Measurements from ENCODE around the gene CRACR2A.

CRACR2A gene

GRCh38 chr12:3725388-3726115 lies 27.4 kb downstream of the CRACR2A start:
- no peak overlapping the region for H3K4me3 ChIP-seq (ENCODE audit: low read depth, low read length)

GRCh38 chr12:3723916-3724805 lies 28.7 kb downstream of the CRACR2A start:
- no peak overlapping the region for H3K4me3 ChIP-seq (ENCODE audit: low read depth, low read length)

GRCh38 chr12:3722368-3722767 lies 30.5 kb downstream of the CRACR2A start:
- H3K4me3 ChIP-seq (ENCODE audit: low read depth, low read length), result no peak overlapping the region

GRCh38 chr12:3720772-3721171 lies 32.1 kb downstream of the CRACR2A start:
- H3K4me3 ChIP-seq (ENCODE audit: low read depth, low read length), result no peak overlapping the region

GRCh38 chr12:3718100-3718499 lies 34.8 kb downstream of the CRACR2A start:
- no peak overlapping the region for H3K4me3 ChIP-seq (ENCODE audit: low read depth, low read length)

GRCh38 chr12:3717283-3717898 lies 35.5 kb downstream of the CRACR2A start:
- no peak overlapping the region for H3K4me3 ChIP-seq (ENCODE audit: low read depth, low read length)

- no peak overlapping the region for H3K4me3 ChIP-seq (ENCODE audit: low read depth, low read length)
Observed at GRCh38 chr12:3715999-3716398, 36.9 kb downstream of the CRACR2A start.

GRCh38 chr12:3713947-3714346 lies 39.0 kb downstream of the CRACR2A start:
- H3K4me3 ChIP-seq (ENCODE audit: low read depth, low read length), result no peak overlapping the region

GRCh38 chr12:3713483-3713882 lies 39.4 kb downstream of the CRACR2A start:
- H3K4me3 ChIP-seq (ENCODE audit: low read depth, low read length), result no peak overlapping the region

- no peak overlapping the region for H3K4me3 ChIP-seq (ENCODE audit: low read depth, low read length)
Observed at GRCh38 chr12:3712209-3712992, 40.5 kb downstream of the CRACR2A start.

- no peak overlapping the region for H3K4me3 ChIP-seq (ENCODE audit: low read depth, low read length)
Observed at GRCh38 chr12:3705354-3705675, 47.6 kb downstream of the CRACR2A start.

- no peak overlapping the region for H3K4me3 ChIP-seq (ENCODE audit: low read depth, low read length)
Observed at GRCh38 chr12:3704512-3705353, 48.2 kb downstream of the CRACR2A start.

- H3K4me3 ChIP-seq (ENCODE audit: low read depth, low read length), result no peak overlapping the region
Observed at GRCh38 chr12:3700861-3701260, 52.0 kb downstream of the CRACR2A start.

- H3K4me3 ChIP-seq (ENCODE audit: low read depth, low read length), result no peak overlapping the region
Observed at GRCh38 chr12:3698218-3698974, 54.5 kb downstream of the CRACR2A start.

- H3K4me3 ChIP-seq (ENCODE audit: low read depth, low read length), result no peak overlapping the region
Observed at GRCh38 chr12:3697311-3697870, 55.5 kb downstream of the CRACR2A start.

GRCh38 chr12:3694673-3695072 lies 58.2 kb downstream of the CRACR2A start:
- H3K4me3 ChIP-seq (ENCODE audit: low read depth, low read length), result no peak overlapping the region

GRCh38 chr12:3692616-3693365 lies 60.1 kb downstream of the CRACR2A start:
- no peak overlapping the region for H3K4me3 ChIP-seq (ENCODE audit: low read depth, low read length)

GRCh38 chr12:3686463-3686862 lies 66.4 kb downstream of the CRACR2A start:
- no peak overlapping the region for H3K4me3 ChIP-seq (ENCODE audit: low read depth, low read length)

Measured in iPS-11a (cell line).